Keratinocyte (primary cell): ENCODE results near the gene MBD3L1. TPM values are rescaled to one million over a fixed set of nuclear protein-coding genes. Genes with fewer than 3 reads are reported as not detected.

Experiments
- DNase-seq: peaks from one replicate; pipeline ENCODE4 v3.0.0-alpha.2; 2011; ENCODE audit warnings: low read depth, missing footprints, low spot score
- FAIRE-seq: peaks from 2 replicates; lab custom pipeline; 2011; peaks lifted over from hg19 to GRCh38; lab: Jason Lieb, UNC
- H2AFZ ChIP-seq: 2 replicates; pipeline ENCODE4 v1.6.0; 2012; ENCODE audit warnings: low read length, control low read depth, inconsistent platforms; ENCODE audit not compliant: control insufficient read depth
- H3K27ac ChIP-seq: 2 replicates; pipeline ENCODE4 v1.5.1; 2011; ENCODE audit warnings: low read length; ENCODE audit not compliant: control insufficient read depth, insufficient read depth
- H3K27me3 ChIP-seq: 3 replicates; pipeline ENCODE4 v1.6.0; 2011; ENCODE audit warnings: low read length; ENCODE audit not compliant: control insufficient read depth, insufficient read depth; ENCODE audit errors: extremely low read depth
- H3K36me3 ChIP-seq, 2 experiments: 2 replicates in 1 of 2; 3 replicates in 1 of 2; pipeline ENCODE4 v1.5.1; 2011; ENCODE audit warnings: low read length in 2 of 2, mild to moderate bottlenecking in 1 of 2; ENCODE audit not compliant: control insufficient read depth in 2 of 2, insufficient read depth in 2 of 2; ENCODE audit errors: extremely low read depth in 1 of 2
- H3K4me1 ChIP-seq: 3 replicates; pipeline ENCODE4 v1.5.1; 2011; ENCODE audit warnings: low read length; ENCODE audit not compliant: control insufficient read depth, insufficient read depth; ENCODE audit errors: extremely low read depth
- H3K4me2 ChIP-seq: 3 replicates; pipeline ENCODE4 v1.6.0; 2011; ENCODE audit warnings: low read depth, low read length; ENCODE audit not compliant: control insufficient read depth, insufficient read depth; ENCODE audit errors: extremely low read depth
- H3K4me3 ChIP-seq, 3 experiments: fragments of 200-600 bp in 1 of 3; sonication (generic) in 1 of 3; 2 replicates in 2 of 3; 3 replicates in 1 of 3; pipeline ENCODE4 v1.5.1; 2011 to 2016; ENCODE audit warnings: low read length in 3 of 3, mild to moderate bottlenecking in 3 of 3, control low read depth in 2 of 3, inconsistent platforms in 1 of 3, low read depth in 1 of 3, mixed read lengths in 1 of 3, mixed run types in 1 of 3, moderate library complexity in 1 of 3; ENCODE audit not compliant: control insufficient read depth in 2 of 3, insufficient read depth in 2 of 3; ENCODE audit errors: extremely low read depth in 1 of 3
- H3K79me2 ChIP-seq: 2 replicates; pipeline ENCODE4 v1.6.0; 2012; ENCODE audit warnings: low read length; ENCODE audit not compliant: control insufficient read depth, insufficient read depth
- H3K9ac ChIP-seq: 3 replicates; pipeline ENCODE4 v1.6.0; 2011; ENCODE audit warnings: low read length; ENCODE audit not compliant: control insufficient read depth, insufficient read depth; ENCODE audit errors: extremely low read depth
- H3K9me1 ChIP-seq: 3 replicates; pipeline ENCODE4 v1.6.0; 2011; ENCODE audit warnings: low read length; ENCODE audit not compliant: control insufficient read depth, insufficient read depth; ENCODE audit errors: extremely low read depth
- H3K9me3 ChIP-seq: 2 replicates; pipeline ENCODE4 v1.5.1; 2012; ENCODE audit warnings: low read depth, low read length; ENCODE audit not compliant: control insufficient read depth
- H4K20me1 ChIP-seq: 3 replicates; pipeline ENCODE4 v1.6.0; 2011; ENCODE audit warnings: low read length; ENCODE audit not compliant: control insufficient read depth, insufficient read depth; ENCODE audit errors: extremely low read depth
- EZH2 ChIP-seq: IDR thresholded peaks from one replicate; pipeline ENCODE4 v1.6.1; 2012; ENCODE audit warnings: inconsistent platforms, mild to moderate bottlenecking, low read length, moderate library complexity
- dilution Hi-C: fragments of 300-500 bp; cut with MboI; formaldehyde crosslinking; loops from one replicate; pipeline ENCODE4 v1.7.0; 2020; ENCODE audit warnings: low sequenced_read_pairs; ENCODE audit not compliant: extremely low pct_ligation_motif_present
- polyA plus RNA-seq, 5 experiments: library from polyadenylated mRNA; depleted of rRNA in 3 of 5; stranded (reverse) in 3 of 5; stranded (forward) in 1 of 5; unstranded in 1 of 5; fragments of >200 nt; gene quantifications; 1 replicate in 1 of 5; 2 replicates in 3 of 5; 3 replicates in 1 of 5; pipeline versions ENCODE4 v1.2.1 to v1.2.3, GENCODE V29; 2011 to 2012; ENCODE audit warnings: missing spikeins in 2 of 5, low read depth in 1 of 5, low replicate concordance in 1 of 5
- TF ChIP-seq, protein P1 (sequence below), 3 experiments: IDR thresholded peaks in 1 of 3; conservative IDR thresholded peaks in 1 of 3; optimal IDR thresholded peaks in 1 of 3; 2 replicates in 2 of 3; 3 replicates in 1 of 3; pipeline versions ENCODE3 to v1.5.1; 2011; ENCODE audit warnings: low read length in 3 of 3, mild to moderate bottlenecking in 3 of 3, moderate library complexity in 2 of 3, control low read depth in 1 of 3, inconsistent platforms in 1 of 3; ENCODE audit not compliant: insufficient read depth in 2 of 3; ENCODE audit errors: extremely low read depth in 1 of 3

Gene MBD3L1
- polyA plus RNA-seq, 1 donor (not counting 4 experiments of a cell fraction or from before 2014, with no cell fraction given), result not detected

DNA sequence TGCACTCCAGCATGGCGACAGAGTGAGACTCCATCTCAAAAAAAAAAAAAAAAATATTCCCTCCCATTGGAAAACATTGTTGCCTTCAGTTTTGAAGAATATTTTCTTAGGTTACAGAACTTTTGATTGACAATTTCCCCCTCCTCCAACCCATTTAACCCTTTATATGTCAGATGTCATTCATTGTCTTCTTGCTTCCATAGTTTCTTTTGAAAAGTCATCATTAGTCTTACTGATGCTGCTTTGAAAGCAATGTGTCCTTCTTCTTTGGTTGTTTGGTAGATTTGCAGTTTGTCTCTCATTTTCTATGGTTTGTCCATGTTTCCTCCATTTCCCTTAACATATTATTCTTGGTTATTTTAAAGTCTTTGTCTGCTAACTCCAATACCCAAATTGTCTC lies 25.5 kb upstream of the MBD3L1 start:
- peaks cover 8 to 18% of the 10 kb centered on the region in 2 experiments for H3K36me3 ChIP-seq
- TF ChIP-seq EZH2, result no peak
- TF ChIP-seq, protein P1, sequence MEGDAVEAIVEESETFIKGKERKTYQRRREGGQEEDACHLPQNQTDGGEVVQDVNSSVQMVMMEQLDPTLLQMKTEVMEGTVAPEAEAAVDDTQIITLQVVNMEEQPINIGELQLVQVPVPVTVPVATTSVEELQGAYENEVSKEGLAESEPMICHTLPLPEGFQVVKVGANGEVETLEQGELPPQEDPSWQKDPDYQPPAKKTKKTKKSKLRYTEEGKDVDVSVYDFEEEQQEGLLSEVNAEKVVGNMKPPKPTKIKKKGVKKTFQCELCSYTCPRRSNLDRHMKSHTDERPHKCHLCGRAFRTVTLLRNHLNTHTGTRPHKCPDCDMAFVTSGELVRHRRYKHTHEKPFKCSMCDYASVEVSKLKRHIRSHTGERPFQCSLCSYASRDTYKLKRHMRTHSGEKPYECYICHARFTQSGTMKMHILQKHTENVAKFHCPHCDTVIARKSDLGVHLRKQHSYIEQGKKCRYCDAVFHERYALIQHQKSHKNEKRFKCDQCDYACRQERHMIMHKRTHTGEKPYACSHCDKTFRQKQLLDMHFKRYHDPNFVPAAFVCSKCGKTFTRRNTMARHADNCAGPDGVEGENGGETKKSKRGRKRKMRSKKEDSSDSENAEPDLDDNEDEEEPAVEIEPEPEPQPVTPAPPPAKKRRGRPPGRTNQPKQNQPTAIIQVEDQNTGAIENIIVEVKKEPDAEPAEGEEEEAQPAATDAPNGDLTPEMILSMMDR (optimal IDR thresholded peaks at IDR 0.05 in 1 of 3, IDR thresholded peaks at IDR 0.05 in 1 of 3, conservative IDR thresholded peaks at IDR 0.05 in 1 of 3; ENCODE audit: extremely low read depth in 1 of 3, insufficient read depth in 2 of 3, low read length in 3 of 3), result no peak
- no peak overlapping the region for H3K4me3 ChIP-seq
- no peaks in the 10 kb centered on the region for H3K79me2 ChIP-seq
- H3K27me3 ChIP-seq, result no peaks in the 10 kb centered on the region
- H4K20me1 ChIP-seq, result no peaks in the 10 kb centered on the region
- DNase-seq (no peak), FAIRE-seq (no peak)
- H3K9me1 ChIP-seq, result no peaks in the 10 kb centered on the region
- H3K9ac ChIP-seq, result no peak overlapping the region
- H3K9me3 ChIP-seq, result peaks cover 21% of the 10 kb centered on the region
- no peak overlapping the region for H2AFZ ChIP-seq
- H3K4me1 ChIP-seq, result no peaks in the 10 kb centered on the region
- H3K4me2 ChIP-seq, result no peak overlapping the region
- H3K27ac ChIP-seq, result no peak overlapping the region
- dilution Hi-C loops, result no loop called here

DNA sequence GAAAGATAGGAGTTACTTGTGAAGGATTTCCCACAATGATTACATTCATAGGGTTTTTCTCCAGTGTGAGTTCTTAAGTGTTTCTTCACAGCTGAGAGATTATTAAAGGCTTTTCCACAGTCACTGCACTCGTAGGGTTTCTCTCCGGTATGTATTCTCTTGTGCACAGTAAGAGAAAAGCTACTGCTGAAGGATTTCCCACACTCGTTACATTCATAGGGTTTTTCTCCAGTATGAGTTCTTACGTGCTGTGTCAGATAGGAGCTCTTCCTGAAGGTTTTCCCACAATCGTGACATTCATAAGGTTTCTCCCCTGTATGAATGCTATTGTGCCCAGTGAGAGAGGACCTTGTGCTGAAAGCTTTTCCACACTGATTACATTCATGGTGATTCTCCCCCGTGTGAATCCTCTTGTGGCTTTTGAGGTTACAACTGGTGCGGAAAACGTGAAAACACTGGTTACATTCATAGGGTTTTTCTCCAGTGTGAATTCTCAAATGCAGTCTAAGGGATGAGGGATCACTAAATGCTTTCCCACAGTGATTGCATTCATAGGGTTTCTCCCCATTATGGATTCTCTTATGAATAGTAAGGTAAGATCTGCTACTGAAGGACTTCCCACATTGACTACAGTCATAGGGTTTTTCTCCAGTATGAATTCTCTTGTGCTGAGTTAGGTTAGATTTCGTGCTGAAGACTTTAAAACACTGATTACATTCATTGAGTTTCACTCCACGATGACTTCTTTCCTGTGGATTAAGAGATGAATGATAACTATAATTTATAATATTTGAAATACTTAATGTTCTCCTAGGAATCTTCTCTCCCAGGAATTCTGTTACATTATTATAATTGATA lies 20.6 kb upstream of the MBD3L1 start:
- dilution Hi-C loops, result no loop called here
- Histone ChIP-seq H3K79me2 (no peaks in the 10 kb centered on the region), H3K4me1 (no peaks in the 10 kb centered on the region), H3K9ac (no peak overlapping the region), H2AFZ (no peak overlapping the region), H3K4me2 (no peak overlapping the region), H3K27me3 (no peaks in the 10 kb centered on the region), H3K27ac (no peak overlapping the region), H3K9me1 (no peaks in the 10 kb centered on the region), H3K9me3 (peaks cover 42% of the 10 kb centered on the region), H4K20me1 (no peaks in the 10 kb centered on the region), H3K4me3 (no peak overlapping the region), H3K36me3 (peaks cover 14 to 38% of the 10 kb centered on the region in 2 experiments)
- no peak for TF ChIP-seq EZH2
- TF ChIP-seq, protein P1 (optimal IDR thresholded peaks at IDR 0.05 in 1 of 3, IDR thresholded peaks at IDR 0.05 in 1 of 3, conservative IDR thresholded peaks at IDR 0.05 in 1 of 3; ENCODE audit: extremely low read depth in 1 of 3, insufficient read depth in 2 of 3, low read length in 3 of 3), result no peak
- DNase-seq (no peak), FAIRE-seq (no peak)
